ENCODE results near the gene LRRC9. TPM values are rescaled to one million over a fixed set of nuclear protein-coding genes. Genes with fewer than 3 reads are reported as not detected.

Gene LRRC9
- total RNA-seq, 1 experiment from 2014 or later = 0.77 TPM

- Histone ChIP-seq H3K4me1 (ENCODE audit: insufficient read depth, low read length) (no peaks in the 10 kb centered on the region), H2BK12ac (ENCODE audit: insufficient read length, low read depth, low read length) (no peak overlapping the region), H3K27ac (ENCODE audit: insufficient read length, low read depth, low read length) (no peak overlapping the region), H3K14ac (ENCODE audit: insufficient read depth, low read length) (no peak overlapping the region), H3T11ph (ENCODE audit: low read length) (no peak overlapping the region), H3K9me3 (ENCODE audit: control insufficient read depth, low read depth, low read length) (no peaks in the 10 kb centered on the region), H3K27me3 (ENCODE audit: insufficient read depth, low read length) (no peaks in the 10 kb centered on the region), H2BK120ac (ENCODE audit: low read depth, low read length, poor library complexity, severe bottlenecking) (no peak overlapping the region), H3K4me2 (ENCODE audit: insufficient read depth, insufficient read length, low read length) (no peak overlapping the region), H3K79me2 (ENCODE audit: insufficient read depth, low read length) (no peaks in the 10 kb centered on the region), H2BK5ac (ENCODE audit: insufficient read length, low read length) (no peak overlapping the region), H3K23ac (ENCODE audit: insufficient read length, low read depth, low read length) (no peak overlapping the region), H2AFZ (ENCODE audit: low read length) (no peak overlapping the region), H4K8ac (replicated peaks; ENCODE audit: insufficient read length, low read depth, low read length) (no peak overlapping the region), H3K23me2 (ENCODE audit: insufficient read length, low read depth, low read length, poor library complexity, severe bottlenecking) (no peaks in the 10 kb centered on the region), H3K56ac (ENCODE audit: insufficient read length, low read depth, low read length) (no peak overlapping the region), H4K5ac (ENCODE audit: insufficient read length, low read depth, low read length) (no peak overlapping the region), H4K20me1 (ENCODE audit: control insufficient read depth, insufficient read depth, insufficient read length) (no peaks in the 10 kb centered on the region), H4K91ac (ENCODE audit: insufficient read length, low read depth, low read length) (no peak overlapping the region), H3K4ac (ENCODE audit: low read depth, low read length) (no peak overlapping the region), H2BK15ac (ENCODE audit: low read depth, low read length) (no peak overlapping the region), H3K18ac (ENCODE audit: insufficient read length, low read depth, low read length) (no peak overlapping the region), H2BK20ac (ENCODE audit: low read depth, low read length, poor library complexity, severe bottlenecking) (no peak overlapping the region), H3K79me1 (ENCODE audit: insufficient read depth, low read depth, low read length, poor library complexity, severe bottlenecking) (no peaks in the 10 kb centered on the region), H3K9ac (ENCODE audit: extremely low read depth, insufficient read length, low read length) (no peak overlapping the region), H2AK5ac (ENCODE audit: insufficient read length, low read length) (no peak overlapping the region)
- H3K36me3 Mint-ChIP-seq (ENCODE audit: insufficient read depth in 1 of 3, low read depth in 3 of 3) = no peaks in the 10 kb centered on the region
- H3K27me3 Mint-ChIP-seq (ENCODE audit: low read depth) = no peaks in the 10 kb centered on the region; the same call in 1 of the 2 replicates
- WGBS (ENCODE audit: extremely low coverage, insufficient read length, low lambda C conversion rate) = no CpG with 5 or more reads among the region's 2 CpGs
- peaks cover 10 to 16% of the 10 kb centered on the region in 2 experiments for H3K4me1 Mint-ChIP-seq
- H3K9me3 Mint-ChIP-seq = no peaks in the 10 kb centered on the region
- no peak overlapping the region for H3K4me3 Mint-ChIP-seq
- DNase-seq = no peak
- H3K27ac Mint-ChIP-seq = no peak overlapping the region
- TF ChIP-seq CTCF (conservative IDR thresholded peaks at IDR 0.05) = no peak
These were observed 14.8 kb upstream of the LRRC9 start for GRCh38 chr14:59905188-59905587.
